Measurements from ENCODE around the gene CCDC188.

CCDC188 gene

GRCh38 chr22:20131859-20132685 lies 18.8 kb downstream of the CCDC188 start:
- DNase-seq (ENCODE audit: low spot score): no peak

GRCh38 chr22:20131597-20131858 lies 19.3 kb downstream of the CCDC188 start, which contains the start of gene ZDHHC8:
TSS of gene ZDHHC8 (plus strand) at chr22:20131804. CDS start at chr22:20131948, 144 bp downstream.
- no peak for DNase-seq (ENCODE audit: low spot score)

GRCh38 chr22:20130731-20131596 lies 19.9 kb downstream of the CCDC188 start:
- DNase-seq (ENCODE audit: low spot score): no peak

GRCh38 chr22:20130319-20130718 lies 20.5 kb downstream of the CCDC188 start:
- DNase-seq (ENCODE audit: low spot score): no peak

- DNase-seq (ENCODE audit: low spot score): no peak
Observed at GRCh38 chr22:20129747-20130014, 21.2 kb downstream of the CCDC188 start.

GRCh38 chr22:20128902-20129746 lies 21.7 kb downstream of the CCDC188 start:
- DNase-seq (ENCODE audit: low spot score): no peak

GRCh38 chr22:20128619-20128901 lies 22.3 kb downstream of the CCDC188 start:
- no peak for DNase-seq (ENCODE audit: low spot score)

GRCh38 chr22:20127869-20128618 lies 22.8 kb downstream of the CCDC188 start:
- DNase-seq (ENCODE audit: low spot score): no peak

GRCh38 chr22:20127318-20127868 lies 23.5 kb downstream of the CCDC188 start:
- no peak for DNase-seq (ENCODE audit: low spot score)

- DNase-seq (ENCODE audit: low spot score): no peak
Observed at GRCh38 chr22:20126284-20127029, 24.4 kb downstream of the CCDC188 start.

GRCh38 chr22:20125201-20126174 lies 25.4 kb downstream of the CCDC188 start:
- no peak for DNase-seq (ENCODE audit: low spot score)

GRCh38 chr22:20124083-20124787 lies 26.6 kb downstream of the CCDC188 start:
- no peak for DNase-seq (ENCODE audit: low spot score)

- DNase-seq (ENCODE audit: low spot score): no peak
Observed at GRCh38 chr22:20123366-20124082, 27.3 kb downstream of the CCDC188 start.

GRCh38 chr22:20121856-20122415 lies 28.9 kb downstream of the CCDC188 start:
- DNase-seq (ENCODE audit: low spot score): no peak

- DNase-seq (ENCODE audit: low spot score): no peak
Observed at GRCh38 chr22:20118300-20119020, 32.4 kb downstream of the CCDC188 start.

- peak; percentile 40 for DNase-seq (ENCODE audit: low spot score)
Observed at GRCh38 chr22:20117633-20118299, 33.1 kb downstream of the CCDC188 start.

Data from COLO829 (cell line).